ENCODE measurements around the gene TMTC1.
"Not testable (repeated sequence)": the region's sequence is repeated elsewhere in the genome, so short reads cannot be mapped to it uniquely, and the experiment has no call there.

Gene TMTC1

GRCh38 chr12:29563636-29564035, 220.1 kb downstream of the TMTC1 start:
- no peak for DNase-seq

DNA sequence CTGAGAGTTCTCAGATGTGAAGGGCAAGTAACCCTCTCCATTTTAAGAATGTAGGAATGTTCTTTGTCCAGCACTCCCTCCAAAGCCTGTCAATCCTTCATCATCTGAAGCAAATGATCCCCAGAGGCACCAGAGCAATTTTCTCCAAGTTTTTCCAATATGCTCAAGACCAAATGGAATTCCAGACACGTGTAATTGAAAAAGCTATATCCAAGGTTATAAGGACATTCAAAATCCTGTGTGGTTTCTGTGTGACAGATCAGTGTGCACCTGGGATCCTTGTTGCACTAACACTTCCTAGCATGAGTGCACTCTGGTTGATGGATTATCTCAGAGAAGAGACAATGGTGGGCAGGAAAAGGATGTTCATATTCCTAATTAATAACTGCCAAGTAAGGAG, 220.7 kb downstream of the TMTC1 start:
- DNase-seq: no peak

- no peak for DNase-seq
Measured at GRCh38 chr12:29562110-29562804, 221.5 kb downstream of the TMTC1 start.

DNA sequence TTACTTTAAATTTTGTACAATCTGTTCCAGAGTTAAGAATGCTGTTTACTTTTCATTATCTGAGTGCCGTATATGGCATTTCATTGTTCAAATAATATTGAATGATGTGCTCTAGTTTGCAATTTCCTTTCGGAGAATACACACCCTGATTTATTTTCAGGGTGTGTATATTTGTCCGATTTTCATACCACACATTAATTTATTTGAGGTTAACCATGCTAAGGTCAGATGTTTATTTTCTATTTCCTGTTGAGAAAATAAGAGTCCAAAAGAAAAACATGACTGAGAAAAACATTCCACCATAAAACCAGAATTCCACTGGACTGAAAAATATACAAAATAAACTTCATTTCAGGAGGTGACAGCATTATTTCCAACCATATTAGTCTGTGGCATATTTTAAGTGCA, 222.1 kb downstream of the TMTC1 start:
- DNase-seq: no peak

GRCh38 chr12:29559198-29559597, 224.5 kb downstream of the TMTC1 start:
- DNase-seq: no peak

GRCh38 chr12:29556363-29556762, 227.4 kb downstream of the TMTC1 start:
- DNase-seq: no peak

DNA sequence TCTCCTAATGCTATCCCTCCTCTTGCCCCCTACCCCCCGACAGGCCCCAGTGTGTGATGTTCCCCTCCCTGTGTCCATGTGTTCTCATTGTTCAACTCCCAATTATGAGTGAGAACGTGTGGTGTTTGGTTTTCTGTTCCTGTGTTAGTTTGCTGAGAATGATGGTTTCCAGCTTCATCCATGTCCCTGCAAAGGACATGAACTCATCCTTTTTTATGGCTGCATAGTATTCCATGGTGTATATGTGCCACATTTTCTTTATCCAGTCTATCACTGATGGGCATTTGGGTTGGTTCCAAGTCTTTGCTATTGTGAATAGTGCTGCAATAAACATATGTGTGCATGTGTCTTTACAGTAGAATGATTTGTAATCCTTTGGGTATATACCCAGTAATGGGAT, 228.3 kb downstream of the TMTC1 start:
- DNase-seq: not testable (repeated sequence)

DNA sequence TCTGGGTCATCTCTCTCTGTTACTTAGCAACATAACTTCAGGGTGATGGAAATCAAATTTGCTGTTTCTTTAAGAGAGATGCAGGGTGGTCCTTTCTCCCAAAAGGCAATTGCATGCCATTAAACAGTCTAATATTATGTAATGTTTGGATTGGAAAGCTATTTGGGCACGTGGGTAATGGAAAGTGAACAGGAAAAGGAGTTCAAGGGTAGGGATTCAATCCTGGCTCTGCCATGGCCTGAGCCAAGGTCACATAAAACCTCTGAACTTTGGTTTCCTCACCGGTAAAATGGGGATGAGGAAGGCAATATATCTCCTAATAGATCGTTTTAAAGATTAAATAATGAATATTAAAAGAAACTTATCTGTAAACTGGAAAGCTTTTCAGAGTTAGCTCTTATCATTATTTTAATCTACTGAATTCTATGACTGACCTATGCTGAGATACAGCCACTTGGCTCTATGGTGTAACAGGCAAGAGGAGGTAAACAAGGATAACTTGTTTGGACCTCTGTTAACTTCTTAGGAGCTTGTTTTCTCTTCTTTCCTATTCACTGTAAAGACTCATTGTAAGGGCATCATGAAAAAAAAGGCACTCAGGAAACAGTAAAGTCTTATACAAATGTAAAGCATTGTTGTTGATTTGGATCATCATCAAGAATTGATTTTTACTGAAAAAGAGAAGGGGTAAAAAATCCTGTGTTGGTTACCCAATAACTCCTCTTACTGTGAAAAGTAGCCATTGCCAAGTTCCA, 230.6 kb downstream of the TMTC1 start:
- no peak for DNase-seq

DNA sequence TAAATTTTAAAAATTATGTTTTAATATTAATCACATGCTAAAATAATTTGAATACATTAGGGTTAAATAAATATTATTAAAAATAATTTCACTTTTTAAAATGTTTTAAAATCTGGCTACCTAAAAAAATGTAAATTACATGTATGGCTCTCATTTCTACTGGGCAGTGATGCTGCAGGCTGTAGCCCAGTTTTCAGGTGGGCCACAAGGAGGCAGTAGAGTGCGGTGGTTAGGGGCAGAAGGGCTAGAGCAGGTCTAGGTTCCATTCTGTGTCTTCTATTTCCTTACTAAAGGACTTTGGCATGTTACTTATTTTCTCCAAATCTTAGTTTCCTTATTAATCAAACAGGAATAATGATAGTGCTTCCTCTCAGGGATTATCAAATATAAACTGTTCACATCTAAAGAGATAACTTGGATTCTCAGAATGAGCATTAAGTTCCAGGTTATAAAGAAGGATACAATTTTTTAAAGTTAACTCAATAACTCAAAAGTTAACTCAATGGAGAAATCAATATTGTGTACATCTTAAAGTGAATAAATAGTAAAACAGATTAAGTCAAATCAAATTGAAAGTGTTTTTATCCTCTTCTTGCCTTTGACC, 231.3 kb downstream of the TMTC1 start:
- DNase-seq: peak; percentile 11

DNA sequence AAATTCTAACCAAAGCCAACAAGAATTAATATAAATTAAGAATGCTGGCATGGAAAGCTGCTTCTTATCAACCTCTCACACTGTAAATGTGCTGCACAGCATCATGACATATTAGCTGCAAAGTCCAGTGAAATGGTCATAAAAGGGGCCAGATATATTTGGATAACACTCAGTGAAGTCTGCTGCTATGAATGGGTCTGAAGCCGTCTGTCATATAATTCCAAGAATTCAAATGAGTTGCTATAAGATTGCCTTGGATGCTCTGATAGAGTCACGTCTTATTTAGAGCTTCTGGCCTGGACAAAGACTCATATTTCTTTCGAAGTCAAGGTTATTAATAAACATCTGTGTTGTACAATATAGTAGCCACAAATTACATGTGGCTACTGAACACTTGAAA, 231.9 kb downstream of the TMTC1 start:
- no peak for DNase-seq

DNA sequence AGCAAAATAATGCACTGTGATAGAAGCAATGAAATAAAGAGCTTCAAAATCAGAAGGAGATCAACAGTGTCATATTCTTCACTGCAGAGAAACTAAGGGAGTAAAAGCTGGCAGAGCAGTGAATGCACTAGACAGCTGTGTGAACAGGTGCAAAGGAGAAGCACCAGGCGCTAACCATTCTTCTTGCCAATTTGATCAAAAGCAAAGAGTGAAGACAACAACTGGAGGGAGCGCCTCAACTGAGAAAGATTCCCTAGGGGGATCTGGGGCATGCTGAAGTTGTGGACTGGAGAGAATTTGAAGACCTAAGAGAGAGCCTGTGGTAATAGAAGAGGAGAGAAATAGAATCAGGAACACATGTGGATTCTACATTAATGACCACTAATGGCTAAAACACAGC, 235.9 kb downstream of the TMTC1 start:
- no peak for DNase-seq

GRCh38 chr12:29547151-29547632, 236.6 kb downstream of the TMTC1 start:
- DNase-seq: no peak

GRCh38 chr12:29546000-29546399, 237.7 kb downstream of the TMTC1 start:
- DNase-seq: no peak

DNA sequence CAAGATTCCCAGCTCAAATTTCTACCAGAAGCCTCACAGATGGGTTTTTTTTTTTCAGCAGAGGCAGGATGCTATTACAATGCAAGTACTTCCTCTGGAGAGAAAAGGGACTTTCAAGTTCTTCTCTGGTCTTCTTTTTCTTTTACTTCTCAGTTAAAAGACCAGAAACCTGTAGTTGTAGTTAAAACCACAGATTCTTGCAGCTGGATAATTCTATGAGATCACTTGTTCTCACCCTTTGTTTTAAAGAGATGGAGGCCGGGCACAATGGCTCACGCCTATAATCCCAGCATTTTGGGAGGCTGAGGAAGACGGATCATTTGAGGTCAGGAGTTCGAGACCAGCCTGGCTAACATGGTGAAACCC, 238.7 kb downstream of the TMTC1 start:
- no peak for DNase-seq

- DNase-seq: no peak
Measured at GRCh38 chr12:29544428-29545101, 239.2 kb downstream of the TMTC1 start.

GRCh38 chr12:29543036-29543435, 240.7 kb downstream of the TMTC1 start:
- DNase-seq: no peak

- no peak for DNase-seq
Measured at GRCh38 chr12:29537298-29537697, 246.4 kb downstream of the TMTC1 start.

DNA sequence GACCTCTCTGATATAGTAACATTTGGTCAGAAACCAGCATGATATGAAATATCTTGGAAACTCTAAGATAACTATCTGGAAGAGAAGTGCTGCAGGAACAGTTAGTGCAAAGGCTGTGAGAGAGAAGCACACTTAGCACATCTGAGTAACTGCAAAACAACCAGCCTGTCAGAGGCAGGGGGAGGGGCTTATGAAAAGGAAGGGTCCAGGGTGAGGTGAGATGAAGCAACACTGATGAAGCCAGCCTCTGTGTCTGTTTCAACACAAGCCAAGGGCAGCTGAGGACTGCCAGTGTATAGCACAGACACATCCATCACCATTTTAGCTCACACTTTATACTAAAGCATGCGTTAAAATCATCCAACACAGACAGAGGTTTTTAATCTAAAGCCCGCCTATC, 248.8 kb downstream of the TMTC1 start:
- DNase-seq: no peak

DNA sequence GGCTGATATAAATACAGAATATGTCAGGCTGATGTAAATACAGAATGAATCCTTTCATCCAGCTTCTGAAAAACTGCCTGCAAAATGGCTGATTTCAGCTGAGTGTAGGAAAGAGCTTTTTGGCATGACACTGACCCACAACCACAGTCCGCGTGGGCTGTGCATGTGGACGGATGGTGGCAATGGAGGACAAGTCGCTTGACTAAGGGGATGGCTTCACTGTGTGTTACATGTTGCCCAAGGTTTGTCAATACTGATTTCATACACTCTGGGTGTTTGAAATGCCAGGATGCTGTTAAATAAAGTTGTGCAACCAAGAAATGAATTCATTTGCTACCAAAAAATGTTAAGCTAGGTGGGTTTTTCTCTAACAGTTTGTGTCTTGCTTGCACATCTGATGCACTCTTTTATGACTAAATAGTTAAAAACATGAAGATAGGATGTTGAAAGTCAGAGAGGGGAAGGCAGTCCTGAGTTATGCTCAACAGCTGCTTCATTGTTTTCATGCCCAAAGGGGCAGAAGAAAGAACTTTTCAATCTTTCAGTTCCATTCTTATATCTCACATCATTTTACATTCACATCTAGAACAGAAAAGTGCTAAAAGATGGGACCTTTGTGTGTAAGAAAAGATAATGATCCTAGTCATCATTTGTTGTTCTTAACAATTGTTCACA, 249.8 kb downstream of the TMTC1 start:
- no peak for DNase-seq

DNA sequence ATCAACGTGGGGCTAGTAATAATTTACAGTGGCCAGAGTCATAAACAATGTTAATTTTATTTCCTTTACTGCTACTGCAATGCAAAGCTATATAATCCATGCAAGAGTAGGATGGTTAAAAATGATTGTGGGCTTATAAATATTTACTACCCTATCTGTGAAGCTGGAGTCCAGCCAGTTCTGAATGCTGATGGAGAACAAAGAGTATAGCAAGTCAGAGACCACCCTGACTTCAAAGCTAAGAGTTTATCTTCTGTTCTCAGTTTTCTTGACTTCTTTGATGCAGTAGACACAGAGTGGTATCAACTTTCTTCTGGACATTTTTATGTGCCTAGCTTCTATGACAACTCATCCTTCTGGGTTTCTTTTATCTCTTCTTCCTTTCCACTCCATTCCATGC, 252.3 kb downstream of the TMTC1 start:
- DNase-seq: no peak

- no peak for DNase-seq
Measured at GRCh38 chr12:29530436-29530835, 253.3 kb downstream of the TMTC1 start.

DNA sequence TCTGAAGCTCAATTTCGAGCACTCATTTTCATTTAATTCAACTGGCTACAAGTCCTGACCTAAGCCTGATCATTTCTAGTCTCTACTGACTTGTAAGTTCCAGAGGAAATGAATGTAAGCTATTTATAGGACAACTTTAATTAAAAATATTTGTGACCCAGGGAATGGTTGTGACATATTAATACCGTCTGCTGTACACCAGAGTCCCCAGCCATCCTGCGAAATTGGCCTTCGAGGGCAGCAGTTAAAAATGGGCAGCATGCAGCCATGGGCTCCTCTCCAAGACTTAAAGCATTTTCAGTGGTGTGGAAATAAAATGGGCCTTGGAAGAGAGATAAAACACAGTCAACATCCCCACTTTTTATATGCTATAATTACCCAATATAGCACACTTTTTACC, 255.6 kb downstream of the TMTC1 start:
- DNase-seq: no peak

- no peak for DNase-seq
Measured at GRCh38 chr12:29521951-29522350, 261.8 kb downstream of the TMTC1 start.

Data from GDM1 (cell line).